ENCODE results near the gene CAPN12.

Gene CAPN12

DNA sequence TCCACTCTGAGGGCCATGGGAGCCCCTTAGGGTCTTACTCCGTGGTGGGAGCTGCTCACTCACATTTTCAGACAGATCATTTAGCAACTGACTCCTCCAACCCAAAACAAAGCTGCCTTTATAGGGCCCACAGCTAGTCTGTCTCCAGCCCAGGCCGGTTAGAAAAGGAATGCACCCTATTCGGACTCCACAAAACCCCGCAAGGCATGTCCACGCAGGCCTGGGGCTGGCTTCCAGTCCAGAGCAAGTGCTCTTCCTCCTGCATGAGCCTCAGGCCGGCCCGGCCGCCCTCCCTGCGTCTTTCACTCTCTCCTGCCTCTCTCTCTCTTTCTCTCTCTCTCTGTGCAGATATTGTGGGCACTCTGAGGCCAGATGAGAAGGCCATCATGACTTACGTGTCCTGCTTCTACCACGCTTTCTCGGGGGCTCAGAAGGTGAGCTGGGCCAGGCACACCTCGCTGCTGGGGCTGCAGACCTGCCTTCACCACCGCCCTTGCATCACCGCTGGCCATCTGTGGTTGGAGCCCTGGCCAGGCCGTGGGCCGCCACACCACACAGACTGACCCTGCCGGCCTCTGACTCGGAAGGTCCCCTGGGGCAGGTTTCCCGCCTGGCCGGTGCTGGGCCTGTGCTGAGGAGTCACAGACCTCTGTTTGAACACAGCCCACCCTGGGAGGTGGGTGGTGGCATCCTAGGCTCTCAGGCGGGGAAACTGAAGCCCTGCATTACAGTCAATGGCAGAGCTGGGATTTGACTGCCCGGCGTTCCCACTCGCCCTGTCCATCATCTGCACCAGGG, 33.1 kb downstream of the CAPN12 start:
- ATAC-seq (no peak), DNase-seq (no peak)

DNA sequence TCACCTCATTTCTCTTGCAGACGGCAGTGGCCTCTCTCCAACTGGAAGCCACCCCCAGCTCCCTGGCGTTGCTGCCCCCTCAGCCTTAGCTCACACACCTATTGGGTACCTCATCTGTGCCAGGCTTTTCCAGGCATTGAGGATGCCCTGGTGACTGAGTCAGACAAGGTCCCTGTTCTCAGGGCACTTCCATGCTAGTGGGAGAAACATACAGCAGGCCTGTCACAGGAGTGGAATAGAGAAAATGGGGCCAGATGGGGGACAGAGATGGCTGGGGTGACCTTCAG, 33.9 kb downstream of the CAPN12 start:
- ATAC-seq (no peak), DNase-seq (no peak)

DNA sequence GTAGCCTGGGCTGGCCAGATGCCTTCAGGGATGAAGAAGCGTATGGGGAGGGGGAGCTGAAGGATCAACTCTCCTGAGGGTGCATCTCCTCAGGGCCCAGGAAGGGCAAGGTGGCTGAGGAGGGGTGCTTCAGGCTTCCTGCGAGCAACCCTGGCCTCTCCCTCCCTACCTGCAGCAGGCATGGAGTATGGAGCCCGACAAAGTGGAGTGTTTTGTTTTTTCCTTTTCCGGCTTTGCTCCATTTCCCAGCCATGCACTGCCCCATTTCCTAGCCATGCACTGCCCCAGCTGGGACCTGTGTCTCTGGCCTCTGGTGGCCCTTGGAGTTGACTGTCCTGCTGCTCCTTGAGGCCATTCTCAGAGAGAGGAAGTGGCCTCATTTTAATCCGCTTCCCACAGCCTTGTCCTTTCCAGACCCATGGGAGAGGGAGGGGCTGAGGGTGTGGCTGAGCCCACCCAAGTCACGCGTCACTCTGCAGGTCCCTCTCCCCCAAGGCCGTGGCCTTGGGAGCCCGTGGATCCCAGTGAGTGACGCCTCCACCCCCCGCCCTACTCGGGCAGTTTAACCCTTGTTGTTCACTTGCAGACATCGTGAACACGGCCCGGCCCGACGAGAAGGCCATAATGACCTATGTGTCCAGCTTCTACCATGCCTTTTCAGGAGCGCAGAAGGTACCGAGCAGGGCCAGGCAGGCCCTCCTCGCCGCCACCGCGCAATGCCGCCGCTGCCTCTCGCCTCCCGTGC, 34.4 kb downstream of the CAPN12 start:
- no peak for DNase-seq
- no peak for ATAC-seq

DNA sequence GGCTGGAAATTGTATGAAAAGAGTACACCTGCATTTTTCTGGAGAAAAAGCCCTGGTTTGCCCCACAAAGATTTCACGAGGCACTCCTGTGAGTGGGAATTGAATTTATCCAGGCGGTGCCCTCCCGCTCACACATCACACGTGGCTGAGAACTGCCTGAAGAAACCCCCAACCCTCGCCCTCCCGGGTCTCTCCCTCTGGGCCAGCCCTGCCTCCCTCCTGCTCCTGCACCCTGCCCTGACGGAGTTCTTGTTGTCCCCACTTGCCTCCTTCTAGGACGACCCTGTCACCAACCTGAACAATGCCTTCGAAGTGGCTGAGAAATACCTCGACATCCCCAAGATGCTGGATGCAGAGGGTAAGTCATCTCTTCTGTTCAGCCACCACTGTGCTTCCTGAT, 35.2 kb downstream of the CAPN12 start:
- ATAC-seq (no peak), DNase-seq (no peak)

DNA sequence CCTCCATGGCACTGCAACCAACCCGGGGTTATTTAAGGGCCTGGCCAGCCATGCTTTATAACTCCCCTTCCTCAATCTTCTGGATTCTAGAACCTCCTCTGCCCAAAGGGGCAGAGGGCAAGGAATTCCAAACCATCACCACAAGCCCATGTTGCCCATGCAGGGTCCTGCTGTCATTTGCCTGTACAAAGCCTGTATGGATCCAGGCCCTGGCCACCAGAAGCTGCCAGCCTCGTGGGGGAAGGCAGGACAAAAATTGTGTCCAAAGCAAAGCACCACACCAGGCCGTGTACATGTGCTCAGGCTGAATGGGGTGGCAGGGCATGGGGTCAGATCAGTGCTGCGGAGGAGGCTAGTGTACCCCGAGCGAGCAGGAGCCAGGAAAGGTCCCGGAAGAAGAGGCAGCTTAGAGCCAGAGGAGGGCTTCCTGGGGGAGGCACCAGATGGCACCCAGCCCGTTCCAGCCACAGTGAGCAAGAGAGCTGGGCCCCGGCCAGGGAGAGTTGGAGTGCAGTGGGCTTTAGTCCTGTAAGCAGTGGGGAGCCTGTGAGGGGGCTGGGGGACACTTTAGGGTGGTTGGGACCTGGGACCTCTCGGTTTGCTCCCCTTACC, 35.8 kb downstream of the CAPN12 start:
- DNase-seq, result no peak
- ATAC-seq, result no peak

DNA sequence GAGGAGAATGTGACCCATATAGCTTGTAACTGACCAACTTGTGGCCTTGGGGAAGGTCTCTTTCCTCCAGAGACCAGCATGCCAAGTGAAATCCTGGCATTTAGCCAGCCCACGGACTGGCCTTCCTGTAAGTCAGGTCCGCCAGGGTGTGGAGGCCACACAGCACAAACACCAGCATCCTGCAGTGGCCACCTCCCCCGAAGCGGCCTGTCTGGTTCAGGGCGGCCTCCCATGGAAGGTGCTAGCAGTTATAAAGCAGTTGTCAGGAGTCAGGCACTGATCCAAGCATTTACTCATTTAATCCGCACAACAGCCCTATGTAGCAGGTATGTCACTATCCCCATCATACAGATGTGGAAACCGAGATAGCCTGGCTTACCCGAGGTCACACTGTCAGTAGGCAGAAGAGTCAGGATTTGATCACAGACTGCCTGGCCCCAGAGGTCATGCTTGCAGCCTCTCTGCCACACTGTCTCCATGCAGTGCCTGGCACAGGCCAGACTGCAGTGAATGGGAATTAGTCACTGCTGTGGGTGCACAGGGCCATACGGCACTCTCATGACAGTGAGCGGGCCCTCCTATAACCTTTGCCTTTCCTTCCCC, 36.7 kb downstream of the CAPN12 start:
- no peak for DNase-seq
- no peak for ATAC-seq

DNA sequence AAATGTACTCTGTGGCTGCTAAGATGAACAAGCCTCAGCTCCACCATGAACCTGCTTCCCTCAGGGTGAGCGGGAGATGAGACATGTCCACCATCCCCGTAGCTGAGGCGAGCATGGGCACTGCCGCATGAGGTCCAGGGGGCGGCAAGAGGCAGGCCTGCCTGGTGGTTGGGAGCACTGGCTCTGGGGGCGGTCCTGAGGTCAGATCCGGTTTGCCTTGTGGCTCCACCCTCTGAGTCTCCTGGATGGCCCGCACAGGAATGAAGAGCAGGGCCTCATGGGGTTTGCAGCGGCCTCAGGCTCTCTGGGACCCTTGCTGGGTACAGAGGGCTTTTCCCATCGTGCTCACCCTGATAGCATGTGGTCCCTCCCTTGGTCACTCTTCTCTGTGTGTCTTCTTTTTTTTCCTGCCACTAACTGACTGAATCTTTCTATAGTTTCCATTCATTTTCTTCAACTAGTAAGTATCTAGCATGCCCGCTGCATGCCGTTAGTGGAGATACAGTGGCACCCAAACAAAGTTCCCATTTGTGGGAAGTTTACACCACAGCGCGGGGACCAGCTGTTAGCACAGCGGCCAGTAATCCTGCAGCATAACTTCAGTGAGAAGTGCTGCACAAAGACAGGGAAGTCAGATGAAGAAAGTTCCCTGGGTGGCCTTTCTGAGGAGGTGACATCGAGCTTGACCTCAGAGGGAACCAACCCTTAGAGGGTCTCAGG, 37.3 kb downstream of the CAPN12 start:
- DNase-seq, result no peak
- ATAC-seq, result no peak

DNA sequence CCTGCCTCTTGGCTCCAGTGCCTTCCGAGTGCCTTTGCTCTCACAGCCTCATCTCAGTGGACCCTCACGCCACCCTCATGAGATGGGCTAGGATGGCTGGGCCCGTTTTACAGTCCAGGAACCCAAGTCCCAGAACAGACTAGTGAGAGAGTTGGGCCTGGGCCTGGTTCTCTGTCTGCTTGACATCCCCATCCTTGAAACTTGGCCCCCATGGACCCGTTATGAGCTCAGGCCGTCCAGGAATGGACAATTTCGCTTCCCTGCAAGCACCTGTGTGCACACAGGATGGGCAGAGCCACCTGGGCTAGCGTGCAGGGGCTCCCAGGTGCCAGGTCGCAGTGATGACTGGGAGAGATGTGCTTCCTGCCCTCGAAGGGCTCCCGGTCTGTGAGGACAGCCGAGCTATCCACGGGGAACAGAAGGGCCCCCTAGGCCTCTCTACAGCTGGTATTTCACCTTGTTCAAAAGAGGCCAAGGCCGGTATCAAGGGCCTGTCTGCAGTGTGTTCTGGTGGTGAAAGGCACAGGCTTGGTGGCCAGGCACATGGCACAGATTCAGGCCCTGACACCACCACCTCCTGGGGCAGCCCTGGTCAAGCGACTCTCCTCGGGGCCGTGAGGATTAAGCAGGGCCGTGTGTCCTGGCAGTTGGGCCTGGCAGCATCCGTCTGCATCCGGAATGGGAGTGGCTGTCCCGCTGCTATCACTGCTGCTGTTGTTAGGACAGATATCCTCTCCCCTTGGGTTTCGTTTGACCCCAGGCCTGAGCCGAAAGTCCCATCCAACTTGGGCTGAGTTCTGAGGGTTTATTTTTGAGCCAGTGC, 38.9 kb downstream of the CAPN12 start:
- DNase-seq (no peak), ATAC-seq (no peak)

DNA sequence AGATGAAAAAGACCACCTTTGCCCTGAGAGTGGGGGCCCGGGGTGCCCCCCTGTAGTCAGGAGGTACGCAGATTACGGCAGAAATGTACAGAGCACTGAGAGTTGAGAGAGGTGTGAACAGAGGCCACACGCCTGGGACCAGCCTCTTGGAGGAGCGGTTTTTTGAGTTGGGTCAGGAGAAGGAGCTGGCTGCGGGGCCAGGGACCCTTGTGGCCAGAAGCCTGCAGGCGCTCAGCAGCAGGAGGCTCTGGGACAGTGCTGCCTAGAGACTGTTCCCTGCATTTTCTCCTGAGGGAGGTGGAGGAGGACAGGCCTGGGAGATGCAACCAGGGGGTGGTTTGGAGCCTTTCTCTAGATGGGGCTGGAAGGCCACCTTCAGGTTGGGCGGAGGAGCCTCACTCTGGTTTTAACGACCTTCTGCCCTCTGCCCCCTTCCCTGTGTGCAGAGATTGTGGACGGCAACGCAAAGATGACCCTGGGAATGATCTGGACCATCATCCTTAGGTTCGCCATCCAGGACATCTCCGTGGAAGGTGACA, 39.7 kb downstream of the CAPN12 start:
- no peak for ATAC-seq

DNA sequence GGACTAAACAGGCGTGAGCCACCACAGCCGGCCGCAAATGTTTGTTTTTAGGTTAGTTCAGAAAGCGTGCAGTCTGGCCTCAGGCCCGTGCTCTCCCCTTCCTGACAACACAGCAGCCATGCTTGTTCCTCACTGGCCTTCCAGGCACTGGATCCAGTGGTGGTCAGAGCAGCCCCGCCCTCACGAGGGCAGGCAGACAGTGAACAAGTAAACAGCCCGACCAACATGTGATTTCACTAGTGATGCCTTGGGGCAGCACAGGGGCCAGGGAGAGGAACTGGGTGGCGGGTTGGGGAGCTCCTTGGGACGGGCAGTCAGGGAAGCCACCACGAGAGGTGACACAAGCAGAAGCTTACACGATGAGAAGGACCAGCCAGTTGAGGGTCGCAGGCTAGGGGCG, 40.8 kb downstream of the CAPN12 start:
- ATAC-seq, result no peak
- no peak for DNase-seq

More for the DNA sequence above, 39.7 kb downstream of the CAPN12 start:
- no peak for DNase-seq

DNA sequence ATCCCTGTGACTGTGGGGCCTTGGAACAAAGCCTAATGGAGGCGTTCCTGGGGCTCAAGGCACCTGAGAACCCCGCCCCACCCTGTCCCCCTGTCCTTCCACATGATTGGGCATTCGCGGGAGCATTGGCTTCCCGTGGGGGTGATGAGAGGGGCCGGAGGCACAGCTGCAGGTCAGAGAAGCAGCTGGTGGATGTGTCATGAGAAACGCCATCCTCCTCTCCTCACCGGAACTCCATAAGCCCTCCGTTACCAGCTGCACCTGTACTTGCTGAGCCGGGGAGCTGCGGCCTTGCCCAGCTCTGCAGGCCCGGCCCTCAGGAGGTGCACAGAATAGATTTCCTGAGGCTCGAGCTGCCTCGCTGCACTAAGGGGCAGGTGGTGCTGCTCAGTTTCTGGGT, 42.0 kb downstream of the CAPN12 start:
- DNase-seq, result no peak
- no peak for ATAC-seq

DNA sequence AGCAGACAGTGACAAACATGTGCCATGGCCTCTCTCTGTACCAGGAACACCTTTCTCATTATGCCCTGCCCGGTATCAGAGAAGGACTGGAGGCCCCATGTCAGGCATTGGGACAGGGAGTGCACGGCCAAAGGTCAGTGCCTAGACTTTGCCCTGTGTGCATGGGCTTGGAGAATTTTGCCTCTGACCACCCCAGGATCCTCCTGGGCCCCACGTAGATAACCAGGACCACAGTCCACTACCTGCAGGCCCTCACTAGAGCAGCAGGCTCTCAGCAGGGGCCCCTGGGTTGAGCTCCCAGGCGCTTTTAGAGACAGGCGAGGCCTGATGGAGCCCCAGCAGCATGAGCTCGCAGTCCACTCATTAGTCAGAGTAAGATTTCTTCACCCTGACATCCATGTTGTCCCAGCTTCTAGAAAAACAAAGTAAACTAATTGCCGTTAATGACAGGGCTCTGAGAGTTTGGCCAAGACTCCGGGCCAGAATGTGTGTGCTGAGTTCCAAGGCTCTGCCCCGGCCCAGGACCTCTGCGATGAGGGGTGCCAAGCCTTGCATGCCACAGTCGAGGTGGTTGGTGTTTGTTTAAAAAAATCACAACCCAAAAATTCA, 42.7 kb downstream of the CAPN12 start:
- DNase-seq, result no peak
- ATAC-seq, result no peak

DNA sequence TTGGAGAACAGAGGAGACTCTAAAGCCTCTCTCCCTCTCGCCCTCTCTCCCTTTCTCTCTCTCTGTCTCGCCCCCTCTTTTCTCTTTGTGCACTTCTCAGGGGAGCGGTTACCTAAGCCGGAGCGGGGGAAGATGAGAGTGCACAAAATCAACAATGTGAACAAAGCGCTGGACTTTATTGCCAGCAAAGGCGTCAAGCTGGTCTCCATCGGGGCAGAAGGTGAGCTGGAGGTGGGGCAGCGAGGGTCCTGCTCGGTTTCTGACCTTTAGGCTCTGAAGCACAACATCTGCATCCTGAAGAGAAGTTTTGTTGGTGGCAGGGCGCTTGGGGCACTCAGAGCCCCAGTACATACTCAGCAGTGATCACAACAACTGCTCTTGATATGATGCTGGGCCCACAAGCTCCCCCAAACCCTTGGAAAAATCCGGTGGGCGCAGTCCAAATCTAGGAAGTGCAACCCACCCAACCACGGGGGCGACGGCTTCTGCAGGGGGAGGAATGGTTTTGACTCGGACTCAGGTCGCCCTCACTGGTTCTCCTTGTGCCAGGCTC, 43.3 kb downstream of the CAPN12 start:
- no peak for ATAC-seq
- DNase-seq, result no peak

DNA sequence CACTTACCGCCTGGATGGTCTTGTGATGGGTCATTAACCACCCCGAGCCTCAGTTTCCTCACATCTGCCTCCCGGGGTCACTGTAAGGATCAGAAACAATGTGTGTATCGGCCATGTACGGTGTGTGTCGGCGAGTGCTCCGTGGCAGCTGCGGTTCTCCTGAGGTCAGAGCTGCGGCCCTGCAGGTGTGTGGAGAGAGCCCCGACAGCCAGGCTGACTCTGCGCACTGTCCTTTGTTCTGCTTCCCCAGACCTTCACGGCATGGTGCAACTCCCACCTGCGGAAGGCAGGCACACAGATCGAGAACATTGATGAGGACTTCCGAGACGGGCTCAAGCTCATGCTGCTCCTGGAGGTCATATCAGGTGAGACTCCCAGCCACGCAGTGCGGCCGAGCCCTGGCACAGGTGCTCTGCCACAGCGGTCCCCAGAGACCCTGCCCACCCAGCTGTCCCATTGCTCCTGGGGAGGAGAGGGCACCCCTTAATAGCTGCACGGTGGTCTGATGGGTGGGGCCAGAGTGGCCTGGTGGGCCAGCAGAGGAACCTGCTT, 43.8 kb downstream of the CAPN12 start:
- ATAC-seq (no peak), DNase-seq (no peak)

DNA sequence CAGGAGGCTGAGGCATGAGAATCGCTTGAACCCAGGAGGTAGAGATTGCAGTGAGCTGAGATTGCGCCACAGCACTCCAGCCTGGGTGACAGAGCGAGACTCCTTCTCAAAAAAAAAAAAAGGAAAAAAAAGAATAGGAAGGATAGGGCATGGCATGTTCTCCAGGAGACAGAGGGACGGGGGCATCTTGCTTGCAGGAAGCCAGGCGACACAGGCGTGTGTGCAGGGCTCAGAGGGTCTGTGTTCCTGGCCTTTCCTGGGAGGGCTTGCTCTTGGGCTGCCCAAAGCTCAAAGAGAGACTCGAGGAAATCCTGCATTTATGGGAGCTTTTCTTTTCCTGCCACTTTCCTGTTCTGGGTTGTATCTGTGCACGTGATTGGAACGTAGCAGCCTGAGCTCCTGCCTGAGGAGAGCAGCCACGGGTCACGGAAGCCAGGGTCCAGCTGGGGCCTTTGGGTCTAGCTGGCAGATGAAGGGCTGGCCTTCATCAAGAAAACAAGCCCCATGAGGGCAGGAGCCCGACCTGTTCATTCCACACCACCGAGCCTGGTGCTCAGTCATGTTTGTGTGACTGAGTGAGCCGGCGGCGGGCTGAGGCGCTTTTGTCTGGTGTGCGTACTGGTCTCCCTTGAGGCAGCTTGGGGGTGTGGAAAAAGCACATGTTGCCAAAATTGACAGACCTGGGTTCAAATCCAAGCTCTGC, 44.5 kb downstream of the CAPN12 start:
- ATAC-seq (no peak), DNase-seq (no peak)

DNA sequence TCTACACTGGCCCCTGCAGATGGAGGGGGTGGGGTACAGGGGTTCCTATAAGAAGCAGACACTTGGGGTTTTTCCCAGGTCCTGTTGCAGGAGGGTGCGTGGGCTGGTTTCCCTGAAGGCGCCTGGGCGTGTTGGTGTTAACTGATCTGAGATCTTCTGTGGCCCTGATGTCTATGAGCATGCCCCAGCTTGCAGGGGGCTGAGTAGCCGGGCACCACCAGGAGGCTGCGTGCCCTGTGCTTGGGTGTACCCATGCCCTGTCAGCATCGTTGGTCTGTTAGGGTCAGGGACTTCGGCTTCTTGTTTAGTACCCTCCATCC, 45.3 kb downstream of the CAPN12 start:
- ATAC-seq (peak; percentile 34), DNase-seq (peak; percentile 20)

DNA sequence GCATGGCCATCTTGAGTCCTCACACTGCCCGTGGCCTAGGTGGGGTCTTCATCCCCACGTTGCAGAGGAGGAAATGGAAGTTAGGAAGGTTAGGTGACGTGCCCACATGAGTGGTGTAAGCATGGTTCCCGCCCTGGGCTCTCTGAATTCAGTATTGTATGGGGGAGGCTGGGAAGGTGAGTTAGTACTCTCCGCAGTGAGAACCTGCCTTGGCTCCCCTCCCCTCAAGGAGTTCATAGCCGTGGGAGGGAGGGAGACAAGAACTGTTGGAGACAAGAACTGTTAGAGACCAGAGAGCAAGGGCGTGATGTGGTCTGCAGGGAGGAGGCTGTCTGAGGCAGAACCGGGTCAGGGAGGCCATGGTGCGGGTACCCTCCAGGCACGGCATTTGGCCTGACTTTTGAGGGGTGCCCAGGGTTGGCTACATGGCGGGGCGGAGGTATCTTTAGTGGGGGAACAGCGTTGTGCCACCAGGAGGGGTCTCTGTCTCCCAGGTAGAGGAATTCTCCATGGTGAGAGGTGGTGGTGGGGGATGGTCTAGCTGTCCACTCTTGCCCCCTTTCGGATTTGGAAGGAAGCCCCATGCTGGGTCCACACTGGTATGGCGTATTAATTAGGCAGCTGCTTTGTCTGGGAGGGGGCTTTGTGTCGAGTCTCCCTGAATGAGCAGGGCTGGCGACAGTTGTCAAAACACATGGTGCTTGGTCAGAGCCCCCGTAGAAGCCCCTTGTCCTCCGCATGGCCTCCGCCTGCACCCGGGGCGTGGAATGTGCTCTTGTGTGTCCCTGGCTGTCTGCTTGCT, 45.8 kb downstream of the CAPN12 start:
- ATAC-seq (no peak), DNase-seq (no peak)

DNA sequence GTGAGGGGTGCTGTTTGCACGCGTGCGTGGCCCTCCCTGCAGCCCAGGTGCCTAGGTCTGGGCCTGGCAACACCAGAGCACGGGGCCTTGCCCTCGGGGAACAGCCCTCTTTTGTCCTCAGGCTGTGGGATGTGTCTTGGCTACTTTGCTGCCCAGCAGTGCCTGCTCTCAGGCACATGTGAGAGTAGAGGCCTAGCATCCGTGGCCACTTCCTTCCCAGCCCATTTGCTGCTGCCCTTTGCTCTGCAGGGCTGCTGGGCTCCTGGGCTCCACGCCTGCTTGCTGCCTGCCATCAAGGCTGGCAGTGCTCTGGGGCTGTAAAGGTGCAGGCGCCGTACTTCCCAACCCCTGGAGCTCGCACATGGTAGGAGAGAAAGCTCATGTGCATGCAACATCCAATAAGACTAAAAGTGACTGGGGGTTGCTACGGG, 46.6 kb downstream of the CAPN12 start:
- no peak for ATAC-seq
- no peak for DNase-seq

DNA sequence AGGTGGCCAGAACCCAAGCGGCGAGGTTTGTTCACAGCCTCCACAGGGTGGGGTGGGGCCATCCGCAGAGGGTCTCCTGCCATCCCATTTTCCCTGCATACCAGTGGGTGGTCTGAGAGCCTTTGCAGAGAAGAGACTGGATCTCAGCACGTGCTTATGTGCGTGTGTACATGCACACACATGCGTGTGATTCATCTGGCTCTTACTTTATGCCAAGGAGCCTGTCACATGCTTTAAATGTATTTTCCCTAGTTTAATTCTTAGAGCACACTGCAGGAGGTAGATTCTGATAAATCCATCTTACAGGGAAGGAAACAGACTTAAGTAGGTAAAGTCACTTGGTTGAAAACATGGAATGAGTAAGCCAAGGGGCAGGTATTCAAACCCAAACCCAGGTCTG, 47.1 kb downstream of the CAPN12 start:
- ATAC-seq (no peak), DNase-seq (no peak)

All from stimulated activated naive CD8-positive, alpha-beta T cell treated with anti-CD3 and anti-CD28 coated beads, Interleukin-15, Interleukin-2, amounts not matched to agents 100 U/mL and 50 U/mL, for 24 hours (primary cell).